Endothelial cell of umbilical vein (primary cell): ENCODE results near the gene BZW2. TPM values are rescaled to one million over a fixed set of nuclear protein-coding genes. Genes with fewer than 3 reads are reported as not detected.

ENCODE experiments used
- BruUV-seq: library from RNA; stranded (reverse); fragments of 400-500 nt; replicated peaks from 2 replicates; lab custom pipeline; 2021; lab: Mats Ljungman, UMichigan
- CTCF ChIA-PET: fragments of 300-600, 350-600 bp; sonication (Branson Sonifier 250); formaldehyde crosslinking; loops from one replicate; lab custom pipeline; 2021; ENCODE audit warnings: antibody characterized with exemption, inconsistent platforms; lab: Charles Lee
- POLR2A ChIA-PET: fragments of 300-600, 350-600 bp; sonication (Branson Sonifier 250); formaldehyde crosslinking; loops from one replicate; lab custom pipeline; 2021; ENCODE audit warnings: antibody characterized with exemption, inconsistent platforms; lab: Charles Lee
- DNase-seq: peaks from one replicate; pipeline ENCODE4 v3.0.0-alpha.2; 2011; ENCODE audit warnings: low read depth, low spot score
- FAIRE-seq: peaks from 2 replicates; lab custom pipeline; 2011; peaks lifted over from hg19 to GRCh38; lab: Jason Lieb, UNC
- H2AFZ ChIP-seq: 2 replicates; pipeline ENCODE4 v1.6.0; 2012; ENCODE audit warnings: low read depth, low read length, control low read depth, inconsistent platforms
- H3K27ac ChIP-seq: 2 replicates; pipeline ENCODE4 v1.5.1; 2011; ENCODE audit warnings: low read depth, mild to moderate bottlenecking, control low read depth, low read length, moderate library complexity; ENCODE audit not compliant: insufficient read depth
- H3K27me3 ChIP-seq, 2 experiments: 2 replicates each; pipeline versions ENCODE4 v1.6.0 to v1.6.1; 2011; ENCODE audit warnings: low read length in 2 of 2, mixed read lengths in 1 of 2; ENCODE audit not compliant: control insufficient read depth in 2 of 2, insufficient read depth in 2 of 2
- H3K36me3 ChIP-seq, 2 experiments: 2 replicates in 1 of 2; 3 replicates in 1 of 2; pipeline ENCODE4 v1.5.1; 2011; ENCODE audit warnings: low read length in 2 of 2, mild to moderate bottlenecking in 1 of 2, moderate library complexity in 1 of 2; ENCODE audit not compliant: control insufficient read depth in 2 of 2, insufficient read depth in 2 of 2; ENCODE audit errors: extremely low read depth in 1 of 2
- H3K4me1 ChIP-seq: 3 replicates; pipeline ENCODE4 v1.5.1; 2011; ENCODE audit warnings: mild to moderate bottlenecking, low read length; ENCODE audit not compliant: control insufficient read depth, insufficient read depth; ENCODE audit errors: extremely low read depth
- H3K4me2 ChIP-seq: 2 replicates; pipeline ENCODE4 v1.6.1; 2011; ENCODE audit warnings: low read length, control low read depth, mixed read lengths; ENCODE audit not compliant: insufficient read depth
- H3K4me3 ChIP-seq, 3 experiments: fragments of 200-600 bp in 1 of 3; sonication (generic), shearing (Covaris generic) in 1 of 3; replicated peaks in 1 of 3; 2 replicates each; pipeline ENCODE4 v1.5.1; 2011 to 2016; ENCODE audit warnings: control low read depth in 3 of 3, low read length in 3 of 3, mild to moderate bottlenecking in 2 of 3, inconsistent platforms in 1 of 3, low read depth in 1 of 3, moderate library complexity in 1 of 3; ENCODE audit not compliant: insufficient read depth in 1 of 3
- H3K79me2 ChIP-seq: 2 replicates; pipeline ENCODE4 v1.6.0; 2012; ENCODE audit warnings: low read length, inconsistent platforms; ENCODE audit not compliant: control insufficient read depth, insufficient read depth
- H3K9ac ChIP-seq: replicated peaks from 2 replicates; pipeline ENCODE3; 2011; ENCODE audit warnings: low read length, control low read depth; ENCODE audit not compliant: insufficient read depth; ENCODE audit errors: extremely low read depth
- H3K9me1 ChIP-seq: replicated peaks from 3 replicates; pipeline ENCODE4 v1.6.0; 2011; ENCODE audit warnings: mild to moderate bottlenecking, low read length; ENCODE audit not compliant: control insufficient read depth, insufficient read depth; ENCODE audit errors: extremely low read depth
- H3K9me3 ChIP-seq: replicated peaks from 2 replicates; pipeline ENCODE4 v1.5.1; 2012; ENCODE audit warnings: low read length, inconsistent platforms; ENCODE audit not compliant: control insufficient read depth, insufficient read depth
- H4K20me1 ChIP-seq: replicated peaks from 2 replicates; pipeline ENCODE3; 2011; ENCODE audit warnings: mild to moderate bottlenecking, low read length; ENCODE audit not compliant: control insufficient read depth, insufficient read depth; ENCODE audit errors: extremely low read depth
- EZH2 ChIP-seq: IDR thresholded peaks from 2 replicates; pipeline ENCODE4 v1.6.1; 2012; ENCODE audit warnings: borderline replicate concordance, low read depth, mild to moderate bottlenecking, moderate library complexity, low read length, inconsistent platforms; ENCODE audit not compliant: severe bottlenecking
- FOS ChIP-seq: IDR thresholded peaks from 2 replicates; pipeline ENCODE4 v1.6.1; 2011; ENCODE audit warnings: mild to moderate bottlenecking, low read length, moderate library complexity, borderline replicate concordance; ENCODE audit not compliant: insufficient read depth
- GATA2 ChIP-seq: IDR thresholded peaks from 2 replicates; pipeline ENCODE4 v1.7.0; 2011; ENCODE audit warnings: low read depth, mild to moderate bottlenecking, moderate library complexity, mixed read lengths, low read length; ENCODE audit not compliant: insufficient read length, insufficient read depth
- JUN ChIP-seq: IDR thresholded peaks from 2 replicates; pipeline ENCODE4 v1.6.1; 2011; ENCODE audit warnings: borderline replicate concordance, low read depth; ENCODE audit not compliant: insufficient read length, insufficient read depth
- MYC ChIP-seq: IDR thresholded peaks from one replicate; pipeline ENCODE4 v1.6.1; 2011; ENCODE audit warnings: mild to moderate bottlenecking, low read depth, low read length
- POLR2A ChIP-seq: IDR thresholded peaks from 2 replicates; pipeline ENCODE4 v1.6.1; 2012; ENCODE audit warnings: low read depth, mild to moderate bottlenecking, control low read depth, low read length
- POLR2AphosphoS5 ChIP-seq: IDR thresholded peaks from 2 replicates; pipeline ENCODE4 v1.6.1; 2012; ENCODE audit warnings: low read depth, mild to moderate bottlenecking, control low read depth, low read length, moderate library complexity; ENCODE audit not compliant: insufficient read depth
- dilution Hi-C: fragments of 300-500 bp; cut with MboI; formaldehyde crosslinking; loops from one replicate; pipeline ENCODE4 v1.15.0; 2019; ENCODE audit warnings: low sequenced_read_pairs; ENCODE audit not compliant: extremely low pct_ligation_motif_present
- intact Hi-C: fragments of 100-400 bp; cut with micrococcal nuclease; formaldehyde crosslinking; loops from one replicate; pipeline ENCODE4 v1.10.0; 2022
- polyA plus RNA-seq, 4 experiments: library from polyadenylated mRNA; depleted of rRNA in 3 of 4; stranded (reverse) in 3 of 4; unstranded in 1 of 4; fragments of >200 nt; gene quantifications; 2 replicates each; pipeline versions ENCODE4 v1.2.1 to v1.2.3, GENCODE V29; 2011 to 2012; ENCODE audit warnings: missing spikeins in 1 of 4
- total RNA-seq: library from RNA; stranded (reverse); gene quantifications from 2 replicates; pipeline ENCODE4 v1.2.3, GENCODE V29; 2021
- TF ChIP-seq, protein P1 (sequence below), 2 donors: IDR thresholded peaks; 1 replicate in 1 of 2; 2 replicates in 1 of 2; pipeline ENCODE4 v1.5.1; 2011; ENCODE audit warnings: low read length in 2 of 2, mild to moderate bottlenecking in 2 of 2, moderate library complexity in 2 of 2, control low read depth in 1 of 2, inconsistent platforms in 1 of 2, low read depth in 1 of 2; ENCODE audit not compliant: insufficient read depth in 1 of 2; ENCODE audit errors: extremely low read depth in 1 of 2
- TF ChIP-seq, protein P2 (sequence below): IDR thresholded peaks from 2 replicates; pipeline ENCODE4 v1.6.1; 2011; ENCODE audit not compliant: insufficient read depth, insufficient read length

BZW2 gene
- total and polyA plus RNA-seq, 2 donors (not counting 3 experiments of a cell fraction or from before 2014, with no cell fraction given) = 39.7 to 106 TPM

DNA sequence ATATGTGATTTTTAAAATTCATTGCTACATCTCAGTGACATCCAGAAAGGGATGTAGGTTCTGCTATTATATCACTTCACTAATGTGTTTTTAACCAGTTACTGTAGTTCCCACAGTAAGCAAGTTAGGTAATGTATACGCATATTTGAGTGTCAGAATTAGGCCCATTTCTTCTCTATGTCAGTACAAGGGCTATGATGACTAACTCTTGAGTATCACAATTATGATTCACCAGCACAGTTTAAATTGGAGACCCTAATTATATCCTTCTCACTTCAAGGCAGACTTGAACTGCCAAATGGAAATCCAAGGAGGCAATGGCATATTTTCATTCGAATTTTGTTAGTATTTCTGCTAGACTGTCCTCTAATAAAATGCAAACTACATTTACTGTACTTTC is 23.6 kb downstream of the BZW2 start:
- Histone ChIP-seq H3K4me3 (no peak overlapping the region), H3K36me3 (peaks cover 1 to 6% of the 10 kb centered on the region in 2 experiments), H3K4me2 (no peak overlapping the region), H3K27ac (no peak overlapping the region), H3K79me2 (peaks cover 74% of the 10 kb centered on the region), H4K20me1 (peaks cover 2% of the 10 kb centered on the region), H3K9me3 (no peaks in the 10 kb centered on the region), H3K9me1 (no peaks in the 10 kb centered on the region), H2AFZ (no peak overlapping the region), H3K27me3 (no peaks in the 10 kb centered on the region), H3K9ac (no peak overlapping the region), H3K4me1 (no peaks in the 10 kb centered on the region)
- no peak for DNase-seq
- no TSS peak for BruUV-seq
- ChIA-PET POLR2A (no interaction called here), CTCF (no interaction called here)
- peak; percentile 48 for TF ChIP-seq FOS
- TF ChIP-seq, protein P1, sequence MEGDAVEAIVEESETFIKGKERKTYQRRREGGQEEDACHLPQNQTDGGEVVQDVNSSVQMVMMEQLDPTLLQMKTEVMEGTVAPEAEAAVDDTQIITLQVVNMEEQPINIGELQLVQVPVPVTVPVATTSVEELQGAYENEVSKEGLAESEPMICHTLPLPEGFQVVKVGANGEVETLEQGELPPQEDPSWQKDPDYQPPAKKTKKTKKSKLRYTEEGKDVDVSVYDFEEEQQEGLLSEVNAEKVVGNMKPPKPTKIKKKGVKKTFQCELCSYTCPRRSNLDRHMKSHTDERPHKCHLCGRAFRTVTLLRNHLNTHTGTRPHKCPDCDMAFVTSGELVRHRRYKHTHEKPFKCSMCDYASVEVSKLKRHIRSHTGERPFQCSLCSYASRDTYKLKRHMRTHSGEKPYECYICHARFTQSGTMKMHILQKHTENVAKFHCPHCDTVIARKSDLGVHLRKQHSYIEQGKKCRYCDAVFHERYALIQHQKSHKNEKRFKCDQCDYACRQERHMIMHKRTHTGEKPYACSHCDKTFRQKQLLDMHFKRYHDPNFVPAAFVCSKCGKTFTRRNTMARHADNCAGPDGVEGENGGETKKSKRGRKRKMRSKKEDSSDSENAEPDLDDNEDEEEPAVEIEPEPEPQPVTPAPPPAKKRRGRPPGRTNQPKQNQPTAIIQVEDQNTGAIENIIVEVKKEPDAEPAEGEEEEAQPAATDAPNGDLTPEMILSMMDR (IDR thresholded peaks at IDR 0.05; ENCODE audit: extremely low read depth in 1 of 2, insufficient read depth in 1 of 2, low read depth in 1 of 2, low read length in 2 of 2) = no peak
- TF ChIP-seq POLR2A = no peak
- TF ChIP-seq, protein P2, sequence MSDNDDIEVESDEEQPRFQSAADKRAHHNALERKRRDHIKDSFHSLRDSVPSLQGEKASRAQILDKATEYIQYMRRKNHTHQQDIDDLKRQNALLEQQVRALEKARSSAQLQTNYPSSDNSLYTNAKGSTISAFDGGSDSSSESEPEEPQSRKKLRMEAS = no peak
- TF ChIP-seq POLR2AphosphoS5 = no peak
- TF ChIP-seq MYC = no peak
- dilution Hi-C loops = no loop called here
- intact Hi-C loops = no loop called here
- no peak for FAIRE-seq

DNA sequence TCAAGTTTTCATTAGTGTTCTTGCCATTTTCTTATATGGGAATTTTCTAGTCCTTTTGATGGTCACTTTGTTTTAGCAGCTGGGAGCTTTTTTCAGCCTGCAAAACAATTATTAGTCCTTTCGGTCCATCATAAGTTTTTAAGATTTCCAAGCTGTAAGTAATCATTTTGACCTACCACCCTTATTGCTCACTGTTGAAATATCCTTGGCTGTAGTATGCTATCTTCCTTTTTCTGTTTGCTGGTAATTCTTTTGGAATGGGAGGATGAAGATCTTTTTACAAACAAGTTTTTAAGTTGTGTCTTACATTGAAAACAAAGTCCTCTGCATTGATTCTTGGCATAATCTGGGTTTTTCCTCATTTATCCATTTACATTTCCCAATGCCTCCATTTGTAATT is 24.0 kb downstream of the BZW2 start:
- Histone ChIP-seq H3K9me1 (no peaks in the 10 kb centered on the region), H3K27me3 (no peaks in the 10 kb centered on the region), H3K9ac (no peak overlapping the region), H3K4me2 (no peak overlapping the region), H3K9me3 (no peaks in the 10 kb centered on the region), H3K4me3 (no peak overlapping the region), H3K79me2 (peaks cover 69% of the 10 kb centered on the region), H3K27ac (no peak overlapping the region), H3K36me3 (peaks cover 1 to 6% of the 10 kb centered on the region in 2 experiments), H4K20me1 (peaks cover 2% of the 10 kb centered on the region), H3K4me1 (no peaks in the 10 kb centered on the region), H2AFZ (no peak overlapping the region)
- BruUV-seq = no TSS peak
- TF ChIP-seq MYC (no peak), FOS (no peak), GATA2 (no peak), POLR2A (no peak), POLR2AphosphoS5 (no peak), EZH2 (no peak), JUN (no peak)
- TF ChIP-seq, protein P2 = no peak
- TF ChIP-seq, protein P1 (IDR thresholded peaks at IDR 0.05; ENCODE audit: extremely low read depth in 1 of 2, insufficient read depth in 1 of 2, low read depth in 1 of 2, low read length in 2 of 2) = no peak
- intact Hi-C loops = no loop called here
- ChIA-PET POLR2A (no interaction called here), CTCF (no interaction called here)
- dilution Hi-C loops = no loop called here
- FAIRE-seq (no peak), DNase-seq (no peak)
